Thyroid gland (tissue), 4 donors: ENCODE data around the gene TNP1. TPM values are rescaled to one million over a fixed set of nuclear protein-coding genes. Genes with fewer than 3 reads are reported as not detected.

Source experiments
- DNase-seq, 2 donors: peaks; one replicate each; pipeline ENCODE4 v3.0.0-alpha.2; 2019
- H3K27ac ChIP-seq, 3 donors: fragments of 200-600 bp; sonication (generic); 1 replicate in 2 of 3; 2 replicates in 1 of 3; pipeline ENCODE4 v1.5.1; 2016 to 2019; ENCODE audit warnings: mild to moderate bottlenecking in 1 of 3, moderate library complexity in 1 of 3
- H3K27me3 ChIP-seq: fragments of 200-600 bp; sonication (generic); one replicate; pipeline ENCODE4 v1.5.1; 2019
- H3K36me3 ChIP-seq, 2 donors: fragments of 200-600 bp; sonication (generic); one replicate each; pipeline ENCODE4 v1.5.1; 2016 to 2019
- H3K4me1 ChIP-seq, 2 donors: fragments of 200-600 bp; sonication (generic); one replicate each; pipeline ENCODE4 v1.5.1; 2017 to 2019
- H3K4me3 ChIP-seq, 3 donors: fragments of 200-600 bp; sonication (generic); replicated peaks in 1 of 3; 1 replicate in 2 of 3; 2 replicates in 1 of 3; pipeline ENCODE4 v1.5.1; 2016; ENCODE audit warnings: mild to moderate bottlenecking in 1 of 3
- H3K9me3 ChIP-seq: fragments of 200-600 bp; sonication (generic); one replicate; pipeline ENCODE4 v1.5.1; 2017
- POLR2A ChIP-seq, 2 donors: fragments of 450-650 bp; IDR thresholded peaks; one replicate each; pipeline ENCODE4 v1.6.1; 2017; ENCODE audit warnings: antibody characterized with exemption in 2 of 2, mild to moderate bottlenecking in 2 of 2, moderate library complexity in 1 of 2
- WGBS, 2 donors: methylation state at CpG; one replicate each; pipeline ENCODE4 v1.1.5; 2017; 5-methylcytosine and 5-hydroxymethylcytosine counted together
- intact Hi-C: fragments of 100-400 bp; cut with DNase I; formaldehyde crosslinking; loops from one replicate; pipeline ENCODE4 v1.15.1; 2023
- total RNA-seq, 4 donors: library from RNA; depleted of rRNA; stranded (reverse); fragments of >200 nt; gene quantifications; one replicate each; pipeline ENCODE4 v1.2.3, GENCODE V29; 2016
- TF ChIP-seq, protein P1 (sequence below), 6 experiments: fragments of 200-600 bp in 3 of 6; fragments of 450-650 bp in 3 of 6; sonication (generic) in 3 of 6; IDR thresholded peaks; one replicate each; pipeline ENCODE4 v1.5.1; 2016 to 2019; ENCODE audit warnings: antibody characterized with exemption in 6 of 6, mild to moderate bottlenecking in 2 of 6, inconsistent platforms in 1 of 6, moderate library complexity in 1 of 6

The TNP1 gene
- total RNA-seq, 4 donors from 2014 or later = 7.1 to 79.1 TPM; not detected in 2

DNA sequence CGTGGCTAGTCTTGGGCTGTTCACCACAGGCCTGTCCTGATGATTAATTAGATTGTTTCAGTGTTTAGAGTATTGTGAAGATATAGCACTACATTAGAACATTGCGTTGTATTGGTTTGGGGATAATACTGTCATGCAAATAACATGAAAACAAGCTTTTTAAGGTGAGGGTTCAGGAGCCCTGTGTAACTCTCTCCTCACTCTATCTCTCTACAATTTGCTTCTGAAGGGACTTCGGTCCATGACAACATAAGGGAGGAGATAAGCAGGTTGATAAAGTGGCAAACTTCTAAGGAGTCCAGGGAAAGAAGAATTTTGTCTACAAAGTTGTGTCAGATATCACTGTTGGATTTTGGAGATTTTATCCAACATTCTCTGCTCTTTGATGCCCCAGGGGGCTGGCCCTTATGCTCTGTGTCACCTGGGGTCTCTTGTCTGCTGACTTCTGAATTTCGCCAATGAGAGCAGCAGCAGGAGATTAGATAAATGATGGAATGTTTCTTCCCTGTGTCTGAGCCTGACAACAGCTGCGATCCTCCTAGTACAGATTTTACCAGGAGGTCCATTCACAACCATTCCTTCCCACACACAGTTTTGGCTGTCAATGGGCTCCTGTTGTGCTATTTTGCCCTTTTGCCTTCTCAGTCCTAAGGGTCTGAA is 3.3 kb downstream of the TNP1 start:
- Histone ChIP-seq H3K27ac (no peak overlapping the region), H3K9me3 (no peaks in the 10 kb centered on the region), H3K4me1 (peaks cover 3 to 12% of the 10 kb centered on the region in 2 donors), H3K27me3 (no peaks in the 10 kb centered on the region), H3K36me3 (no peaks in the 10 kb centered on the region), H3K4me3 (no peak overlapping the region)
- no peak for DNase-seq
- 95 to 97% methylated on average over 5 of the region's 5 CpGs for WGBS, 2 donors
- intact Hi-C loops = no loop called here
- no peak for TF ChIP-seq POLR2A (IDR thresholded peaks at IDR 0.05)
- TF ChIP-seq, protein P1, sequence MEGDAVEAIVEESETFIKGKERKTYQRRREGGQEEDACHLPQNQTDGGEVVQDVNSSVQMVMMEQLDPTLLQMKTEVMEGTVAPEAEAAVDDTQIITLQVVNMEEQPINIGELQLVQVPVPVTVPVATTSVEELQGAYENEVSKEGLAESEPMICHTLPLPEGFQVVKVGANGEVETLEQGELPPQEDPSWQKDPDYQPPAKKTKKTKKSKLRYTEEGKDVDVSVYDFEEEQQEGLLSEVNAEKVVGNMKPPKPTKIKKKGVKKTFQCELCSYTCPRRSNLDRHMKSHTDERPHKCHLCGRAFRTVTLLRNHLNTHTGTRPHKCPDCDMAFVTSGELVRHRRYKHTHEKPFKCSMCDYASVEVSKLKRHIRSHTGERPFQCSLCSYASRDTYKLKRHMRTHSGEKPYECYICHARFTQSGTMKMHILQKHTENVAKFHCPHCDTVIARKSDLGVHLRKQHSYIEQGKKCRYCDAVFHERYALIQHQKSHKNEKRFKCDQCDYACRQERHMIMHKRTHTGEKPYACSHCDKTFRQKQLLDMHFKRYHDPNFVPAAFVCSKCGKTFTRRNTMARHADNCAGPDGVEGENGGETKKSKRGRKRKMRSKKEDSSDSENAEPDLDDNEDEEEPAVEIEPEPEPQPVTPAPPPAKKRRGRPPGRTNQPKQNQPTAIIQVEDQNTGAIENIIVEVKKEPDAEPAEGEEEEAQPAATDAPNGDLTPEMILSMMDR (IDR thresholded peaks at IDR 0.05) = no peak

DNA sequence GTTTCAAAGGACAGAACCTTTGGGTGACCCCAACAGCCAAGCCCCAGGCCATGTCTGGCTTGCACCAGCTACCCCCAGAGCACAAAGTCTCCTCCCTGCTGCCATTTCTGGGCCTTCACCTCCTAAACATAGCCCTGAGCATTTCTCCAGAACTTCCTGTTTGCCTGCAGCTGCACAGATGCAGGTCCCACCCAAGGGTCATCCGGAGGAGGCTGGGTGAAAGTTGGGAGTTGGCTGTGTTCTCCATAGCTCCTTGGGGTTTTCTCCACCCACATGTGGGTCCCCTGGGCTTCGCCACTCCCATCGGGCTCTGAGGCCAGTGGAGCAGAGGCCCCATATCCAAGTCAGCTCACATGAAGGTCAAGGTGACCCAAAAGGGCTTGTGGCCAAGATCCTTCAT is 4.3 kb downstream of the TNP1 start:
- 78 to 96% methylated on average over 3 of the region's 3 CpGs for WGBS, 2 donors
- no peak for DNase-seq
- Histone ChIP-seq H3K4me3 (no peak overlapping the region), H3K27ac (no peak overlapping the region), H3K9me3 (no peaks in the 10 kb centered on the region), H3K4me1 (peaks cover 3 to 12% of the 10 kb centered on the region in 2 donors), H3K27me3 (no peaks in the 10 kb centered on the region), H3K36me3 (no peaks in the 10 kb centered on the region)
- TF ChIP-seq, protein P1 (IDR thresholded peaks at IDR 0.05) = no peak
- TF ChIP-seq POLR2A (IDR thresholded peaks at IDR 0.05) = no peak
- intact Hi-C loops = no loop called here

DNA sequence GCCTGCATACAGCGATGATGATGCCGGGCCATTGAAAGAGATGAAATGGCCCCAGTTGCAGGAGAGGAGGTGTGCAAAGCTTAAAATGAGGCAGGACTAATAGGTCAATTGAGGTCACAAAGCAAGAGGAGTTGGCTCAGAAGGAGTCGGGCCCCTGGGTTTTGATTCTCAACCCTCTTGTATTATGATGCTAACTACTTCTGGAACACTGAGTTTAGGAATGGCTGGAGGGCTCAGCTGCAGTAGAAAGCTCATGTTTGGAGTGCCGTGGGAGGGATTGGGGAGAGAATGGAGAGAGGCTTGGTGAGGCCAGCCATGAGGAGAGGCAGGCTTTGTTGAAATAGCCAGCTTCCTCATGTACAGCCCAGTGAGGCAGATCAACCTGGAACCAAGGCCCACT is 4.8 kb downstream of the TNP1 start:
- Histone ChIP-seq H3K4me1 (peaks cover 3 to 14% of the 10 kb centered on the region in 2 donors), H3K36me3 (no peaks in the 10 kb centered on the region), H3K27ac (no peak overlapping the region), H3K4me3 (no peak overlapping the region), H3K27me3 (no peaks in the 10 kb centered on the region), H3K9me3 (no peaks in the 10 kb centered on the region)
- TF ChIP-seq POLR2A (IDR thresholded peaks at IDR 0.05) = no peak
- TF ChIP-seq, protein P1 (IDR thresholded peaks at IDR 0.05) = no peak
- DNase-seq = no peak
- 96 to 97% methylated on average over 4 of the region's 4 CpGs for WGBS, 2 donors
- intact Hi-C loops = no loop called here

DNA sequence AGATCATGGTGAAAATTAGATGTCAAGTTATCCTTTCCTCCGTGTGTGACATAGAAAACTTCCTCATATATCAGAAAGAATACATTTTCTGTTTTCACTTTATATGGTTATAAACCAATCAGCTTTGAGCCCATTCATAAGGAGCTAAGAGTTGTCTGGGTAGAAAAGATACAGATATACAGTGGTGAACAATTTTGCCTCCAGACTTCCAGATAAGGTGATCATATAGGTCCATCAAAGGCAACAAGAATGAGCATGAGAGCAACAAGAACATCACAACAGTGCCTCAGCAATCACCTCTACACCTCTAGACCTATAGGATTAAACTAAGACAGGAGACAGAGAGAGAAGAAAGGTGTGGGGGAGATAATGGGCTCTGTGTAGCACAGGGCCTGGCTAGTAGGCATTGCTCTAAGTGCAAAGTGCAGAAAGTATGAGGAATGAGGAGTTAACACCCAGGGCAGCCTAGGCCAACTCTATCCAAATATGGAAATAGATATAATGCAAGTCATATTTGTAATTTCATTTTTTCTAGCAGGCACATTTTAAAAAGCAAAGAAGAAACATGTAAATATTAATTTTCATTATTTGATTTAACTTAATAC is 8.3 kb downstream of the TNP1 start:
- WGBS, 2 donors = 91 to 94% methylated on average over 1 of the region's 1 CpG
- no peak for DNase-seq
- H3K36me3 ChIP-seq = no peaks in the 10 kb centered on the region
- H3K27ac ChIP-seq = no peak overlapping the region
- no peaks in the 10 kb centered on the region for H3K27me3 ChIP-seq
- no peak overlapping the region for H3K4me3 ChIP-seq
- peaks cover 3 to 7% of the 10 kb centered on the region in 2 donors for H3K4me1 ChIP-seq
- H3K9me3 ChIP-seq = no peaks in the 10 kb centered on the region
- intact Hi-C loops = no loop called here
- TF ChIP-seq, protein P1 (IDR thresholded peaks at IDR 0.05) = no peak
- TF ChIP-seq POLR2A (IDR thresholded peaks at IDR 0.05) = no peak

DNA sequence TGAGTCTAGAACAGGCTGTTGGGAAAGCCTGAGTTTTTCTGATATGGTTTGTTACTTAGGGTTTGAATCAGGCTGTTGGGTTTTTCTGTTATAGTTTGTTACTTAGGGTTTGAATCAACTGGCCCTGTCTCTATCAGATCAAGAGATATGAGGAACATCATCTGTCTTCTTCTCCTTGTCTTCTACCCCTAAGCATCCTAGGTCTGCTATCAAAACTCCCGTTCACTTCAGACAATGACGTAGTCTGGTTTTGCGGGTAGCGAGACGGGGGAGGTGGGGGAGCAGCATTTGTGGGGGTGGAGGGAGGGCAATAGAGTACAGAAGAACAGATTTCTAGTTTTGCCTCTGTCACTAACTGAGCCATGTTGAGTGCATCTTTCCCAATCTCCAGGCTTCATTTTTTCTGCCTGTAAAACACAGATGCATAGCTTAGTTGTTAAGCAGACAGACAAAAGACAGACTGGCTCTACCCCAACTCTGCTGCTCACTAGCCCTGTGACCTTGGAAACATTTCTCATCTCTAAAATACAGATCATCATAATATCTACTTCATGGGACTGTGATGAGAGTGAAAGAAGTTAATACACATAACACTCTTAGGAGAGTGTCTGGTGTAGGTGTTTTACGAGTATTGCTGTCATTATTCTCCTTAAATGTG is 9.1 kb downstream of the TNP1 start:
- WGBS, 2 donors = 88 to 97% methylated on average over 6 of the region's 6 CpGs
- Histone ChIP-seq H3K27me3 (no peaks in the 10 kb centered on the region), H3K27ac (no peak overlapping the region), H3K9me3 (no peaks in the 10 kb centered on the region), H3K4me1 (peaks cover 3 to 7% of the 10 kb centered on the region in 2 donors), H3K36me3 (no peaks in the 10 kb centered on the region), H3K4me3 (no peak overlapping the region)
- intact Hi-C loops = no loop called here
- DNase-seq = no peak
- TF ChIP-seq POLR2A (IDR thresholded peaks at IDR 0.05) = no peak
- TF ChIP-seq, protein P1 (IDR thresholded peaks at IDR 0.05) = no peak
